Measurements from ENCODE around the gene PDE2A.

DNA sequence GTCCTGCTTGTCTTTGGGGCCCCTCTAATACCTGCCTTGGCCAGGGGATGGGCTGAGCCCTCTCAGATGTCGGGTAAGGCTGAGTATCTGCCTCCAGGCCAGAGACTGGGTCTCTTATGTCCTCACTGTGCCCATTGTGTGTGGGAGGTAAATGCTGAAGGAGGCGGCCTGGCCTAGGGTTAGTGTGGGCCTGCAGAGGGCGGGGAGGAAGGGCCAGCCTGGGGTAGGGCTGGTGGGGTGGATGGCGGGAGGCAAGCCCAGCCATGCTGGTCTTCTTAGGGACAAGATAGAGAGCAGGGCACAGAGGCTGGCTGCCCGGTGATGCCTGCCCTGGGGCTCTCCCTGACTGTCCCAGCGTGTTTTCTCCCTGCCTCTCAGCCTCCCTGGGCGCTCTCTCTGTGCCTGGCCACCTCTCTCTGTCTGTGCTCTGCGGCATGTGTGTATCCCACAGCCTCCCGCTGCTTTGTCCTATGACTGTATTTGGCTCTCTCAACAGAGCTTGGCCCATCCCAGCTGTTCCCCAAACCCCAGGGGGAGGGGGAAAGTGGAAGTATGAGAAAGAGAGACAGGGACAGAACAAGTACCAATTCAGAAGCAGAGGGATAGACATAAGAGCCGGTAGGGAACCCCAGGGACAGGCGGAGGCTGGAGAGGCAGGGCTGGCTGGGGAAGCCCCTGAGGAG lies 57.0 kb downstream of the PDE2A start:
- no peak for TF ChIP-seq EZH2 (IDR thresholded peaks at IDR 0.05)
- TF ChIP-seq POLR2AphosphoS5 (IDR thresholded peaks at IDR 0.05; ENCODE audit: borderline replicate concordance, low read depth, low read length), result no peak
- TF ChIP-seq FOXP2 (optimal IDR thresholded peaks at IDR 0.05; ENCODE audit: control extremely low read depth, extremely low read length, insufficient read depth), result no peak
